NCI-H460 (cell line): Measurements from ENCODE around the gene ANKRD44. TPM values are rescaled to one million over a fixed set of nuclear protein-coding genes. Genes with fewer than 3 reads are reported as not detected.
"Not testable (repeated sequence)": the region's sequence is repeated elsewhere in the genome, so short reads cannot be mapped to it uniquely, and the experiment has no call there.

Experiments used
- DNase-seq: peaks from one replicate; pipeline ENCODE4 v3.0.0-alpha.2; 2016; ENCODE audit warnings: low read depth; ENCODE audit errors: extremely low read depth
- total RNA-seq: library from RNA; depleted of rRNA; stranded (reverse); fragments of >200 nt; shearing (Covaris generic); gene quantifications from 2 replicates; pipeline ENCODE4 v1.2.3, GENCODE V29; 2014

The ANKRD44 gene
- total RNA-seq, 1 experiment from 2014 or later: 20.8 TPM

- DNase-seq: no peak
These were observed 16.3 kb downstream of the ANKRD44 start for GRCh38 chr2:197294260-197294659.

DNA sequence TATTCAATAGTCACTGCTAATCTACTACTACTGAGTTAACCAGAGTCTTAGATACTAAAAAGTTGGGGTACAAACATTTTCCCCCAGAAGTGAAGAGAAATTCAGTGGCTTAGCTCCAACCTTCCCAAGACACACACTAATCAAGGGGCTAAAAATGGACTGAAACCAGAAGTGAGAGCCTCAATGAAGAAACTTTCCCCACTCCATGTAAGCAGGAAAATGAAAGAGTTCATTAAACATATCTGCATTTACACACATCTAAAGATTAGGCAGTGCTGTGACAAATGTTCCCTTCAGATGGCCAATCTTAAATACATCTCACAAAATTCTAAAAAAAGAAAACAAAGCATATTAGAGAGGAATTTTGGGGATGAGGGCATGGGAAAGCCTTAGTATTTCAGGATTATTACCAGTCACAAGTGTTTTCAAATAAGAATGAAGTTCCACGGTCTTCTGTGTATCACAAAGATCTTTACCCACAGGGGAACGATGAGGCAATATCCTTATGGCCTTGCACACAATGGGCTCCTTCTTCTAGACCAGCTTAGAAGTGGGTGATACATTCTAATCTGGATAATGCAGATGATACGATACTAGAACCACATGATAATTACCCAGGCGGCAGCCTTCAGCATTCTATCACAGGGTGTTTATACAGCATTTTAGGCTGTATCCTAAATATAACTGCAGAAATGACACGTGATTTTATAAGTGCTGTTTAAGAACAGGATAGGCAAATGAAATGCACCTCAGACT, 17.1 kb downstream of the ANKRD44 start:
- peak; percentile 65 for DNase-seq

GRCh38 chr2:197292619-197293018, 18.0 kb downstream of the ANKRD44 start:
- no peak for DNase-seq

DNA sequence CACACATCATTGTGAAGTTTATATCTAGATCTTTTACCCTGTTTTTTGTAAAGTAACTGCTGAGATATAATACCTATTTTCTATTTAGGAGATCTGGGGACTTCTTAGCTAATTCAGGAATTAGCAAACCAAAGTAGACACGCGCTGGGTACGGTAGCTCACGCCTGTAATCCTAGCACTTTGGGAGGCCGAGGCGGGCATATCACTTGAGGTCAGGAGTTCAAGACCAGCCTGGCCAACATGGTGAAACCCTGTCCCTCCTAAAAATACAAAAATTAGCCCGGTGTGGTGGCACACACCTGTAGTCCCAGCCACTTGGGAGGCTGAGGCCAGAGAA, 23.0 kb downstream of the ANKRD44 start:
- DNase-seq: not testable (repeated sequence)

GRCh38 chr2:197286805-197287595, 23.6 kb downstream of the ANKRD44 start:
- DNase-seq: peak; percentile 91

DNA sequence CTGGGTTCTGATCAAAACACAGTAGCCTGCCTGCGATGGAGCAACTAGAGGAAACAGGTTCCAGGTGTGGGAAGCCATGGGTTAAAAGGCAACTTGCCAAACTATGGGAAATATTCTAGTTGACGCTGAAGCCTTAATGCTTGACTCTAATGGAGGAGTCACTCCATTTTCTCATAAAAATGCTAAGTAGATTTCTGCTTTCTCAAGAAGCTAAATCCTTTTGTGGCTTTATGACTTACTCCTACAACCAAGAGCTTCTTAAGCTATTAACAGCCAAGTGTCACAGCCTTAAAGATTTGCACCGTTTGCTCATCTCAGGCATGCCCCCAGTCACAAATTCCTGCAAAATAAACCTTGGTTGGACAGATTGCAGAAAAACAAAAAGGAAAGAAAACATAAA, 25.2 kb downstream of the ANKRD44 start:
- no peak for DNase-seq

- no peak for DNase-seq
These were observed 25.6 kb downstream of the ANKRD44 start for GRCh38 chr2:197284956-197285355.

DNA sequence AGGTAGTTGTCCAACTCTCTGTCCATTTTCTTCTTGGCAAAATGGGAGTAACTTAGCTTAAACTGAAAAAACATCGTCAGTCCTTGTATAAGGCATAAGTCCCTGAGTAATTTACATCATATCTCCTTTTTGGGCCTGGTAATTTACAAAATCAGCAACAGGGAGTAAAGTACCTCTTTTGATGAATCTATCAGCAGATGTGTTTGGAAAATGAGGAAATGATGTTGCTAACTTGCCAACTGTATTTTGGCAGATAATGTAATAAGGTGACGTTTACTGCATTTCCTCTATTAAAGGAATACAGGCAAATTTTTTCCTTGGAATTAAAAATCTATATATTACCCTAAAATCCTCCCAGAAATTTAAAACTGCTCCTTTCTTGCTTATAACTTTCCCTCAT, 29.2 kb downstream of the ANKRD44 start:
- no peak for DNase-seq

GRCh38 chr2:197280015-197280702, 30.4 kb downstream of the ANKRD44 start:
- no peak for DNase-seq

- DNase-seq: no peak
These were observed 31.5 kb downstream of the ANKRD44 start for GRCh38 chr2:197278799-197279763.

DNA sequence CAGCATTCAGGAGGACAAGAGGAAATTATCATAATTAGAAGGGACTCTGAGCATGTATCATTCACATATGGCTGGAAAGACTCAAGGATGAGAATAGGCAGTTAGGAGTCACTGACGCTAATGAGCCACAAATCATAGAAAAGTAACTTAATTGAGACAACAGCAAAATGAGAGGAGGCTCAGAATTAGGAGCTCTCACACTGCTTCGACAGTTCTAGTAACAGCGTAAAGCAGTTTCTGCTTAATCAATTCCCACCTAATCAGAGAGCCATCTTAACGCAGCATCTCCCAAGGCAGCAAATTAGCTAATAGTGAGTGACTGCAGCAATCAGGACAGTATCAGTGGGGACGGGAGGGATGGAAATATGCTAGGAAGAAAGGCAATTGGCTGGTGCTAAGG, 32.8 kb downstream of the ANKRD44 start:
- DNase-seq: no peak

DNA sequence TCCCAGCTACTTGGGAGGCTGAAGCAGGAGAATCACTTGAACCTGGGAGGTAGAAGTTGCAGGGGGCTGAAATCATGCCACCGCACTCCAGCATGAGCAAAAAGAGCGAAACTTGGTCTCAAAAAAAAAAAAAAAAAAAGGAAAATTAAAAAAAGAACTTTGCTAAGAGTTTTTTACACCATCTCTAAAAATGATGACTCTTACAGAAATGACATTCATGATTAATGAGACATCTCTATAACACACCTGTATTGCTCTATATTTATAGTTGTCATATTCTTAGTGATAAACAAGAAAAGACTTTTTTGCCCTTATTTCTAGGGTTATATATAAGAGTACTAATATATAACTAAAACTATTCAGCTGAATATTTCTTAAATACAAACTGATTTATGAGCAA, 34.4 kb downstream of the ANKRD44 start:
- DNase-seq: no peak

- no peak for DNase-seq
These were observed 35.6 kb downstream of the ANKRD44 start for GRCh38 chr2:197274937-197275336.

DNA sequence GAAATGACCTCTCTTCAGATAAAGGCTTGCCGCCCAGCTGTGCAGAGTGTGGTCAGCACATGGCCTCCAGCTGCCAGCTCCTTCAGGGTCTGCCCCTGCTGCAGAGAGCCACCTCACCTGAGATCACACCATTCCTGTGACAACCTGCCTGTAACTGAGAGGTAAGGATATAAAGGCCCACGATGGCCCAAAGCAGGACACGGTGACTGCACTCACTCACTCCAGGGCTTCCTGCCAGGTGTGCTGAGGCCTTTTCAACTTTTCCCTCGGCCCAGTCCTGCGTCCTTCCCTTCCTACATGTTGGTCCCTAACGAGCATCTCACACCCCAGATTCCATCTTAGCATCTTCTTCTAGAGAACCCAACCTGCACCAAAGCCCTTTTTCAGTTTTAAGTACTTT, 36.2 kb downstream of the ANKRD44 start:
- no peak for DNase-seq

DNA sequence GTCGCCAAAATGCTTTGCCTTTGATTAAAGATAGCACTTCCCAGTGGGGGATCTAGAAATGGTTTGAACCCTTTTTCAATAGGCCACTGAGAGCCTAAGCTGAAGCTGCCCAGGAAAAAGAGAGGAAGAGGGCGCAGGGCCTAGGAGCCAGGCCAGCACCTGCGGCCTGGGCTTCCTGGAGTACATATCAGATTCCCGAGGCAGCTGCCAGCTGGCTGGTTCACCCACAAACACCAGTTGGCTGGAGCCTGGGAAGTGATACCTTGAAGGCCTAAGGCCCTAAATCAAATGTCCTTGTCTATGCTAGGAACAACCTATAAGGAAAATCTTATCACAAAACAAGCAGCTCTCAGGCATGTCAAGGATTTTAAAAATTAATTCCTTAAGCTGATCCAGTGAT, 37.1 kb downstream of the ANKRD44 start:
- DNase-seq: no peak

GRCh38 chr2:197270601-197271000, 40.0 kb downstream of the ANKRD44 start:
- DNase-seq: no peak

- DNase-seq: no peak
These were observed 40.8 kb downstream of the ANKRD44 start for GRCh38 chr2:197269815-197270214.

DNA sequence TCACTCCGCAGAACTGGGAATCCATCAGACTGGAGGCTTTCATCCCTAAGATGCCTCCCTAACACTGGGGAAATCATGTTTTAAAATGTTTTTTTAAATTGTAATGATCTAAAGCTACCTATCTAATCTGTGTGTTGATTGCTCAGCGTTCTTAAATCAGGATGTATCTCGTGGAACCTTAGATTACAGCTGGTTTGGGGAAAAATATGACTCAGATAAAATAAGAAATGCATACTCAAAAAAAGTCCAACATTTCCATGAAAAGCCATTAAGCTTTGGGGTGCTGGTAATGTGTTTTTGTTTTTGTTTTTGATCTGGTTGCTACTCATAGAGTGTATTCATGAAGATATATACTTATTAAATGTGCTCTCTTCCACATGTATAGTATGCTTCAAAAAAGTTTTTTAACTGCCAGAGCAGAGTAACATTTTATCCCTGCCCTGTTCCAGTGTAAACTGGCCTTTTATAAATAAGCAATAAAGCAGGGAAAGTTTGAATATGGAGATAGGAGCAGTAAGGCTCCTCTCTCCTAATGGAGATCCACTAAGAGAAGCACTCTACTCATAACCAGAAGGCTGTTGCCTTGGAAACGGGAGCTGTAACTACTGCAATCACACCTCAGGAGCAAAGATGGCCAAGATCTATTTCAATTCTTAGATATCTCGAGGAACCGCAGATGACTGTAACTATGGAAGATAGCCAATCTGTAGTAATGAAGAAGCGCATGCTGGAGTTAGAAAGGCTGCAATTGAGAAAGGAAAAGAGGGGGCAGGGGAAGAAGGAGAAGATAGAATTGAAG, 41.6 kb downstream of the ANKRD44 start:
- no peak for DNase-seq

DNA sequence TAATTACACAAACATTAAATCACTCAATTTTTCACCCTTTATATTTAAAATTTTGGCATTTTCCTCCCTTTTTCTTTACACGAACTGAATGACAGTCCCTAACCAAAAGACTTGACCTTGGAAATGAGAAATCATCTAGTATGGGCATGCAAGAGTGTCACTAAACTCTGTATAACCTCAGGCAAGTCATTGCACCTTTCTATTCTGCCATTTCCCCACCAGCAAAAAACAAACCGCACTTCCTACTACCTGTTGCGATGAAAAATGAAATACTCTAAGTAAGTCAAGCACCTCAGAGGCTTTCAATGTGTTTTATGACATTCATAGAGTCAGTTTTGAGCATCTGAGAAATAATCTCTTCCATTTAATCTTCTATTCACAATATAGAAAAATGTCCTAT, 44.1 kb downstream of the ANKRD44 start:
- DNase-seq: no peak

GRCh38 chr2:197265924-197266323, 44.7 kb downstream of the ANKRD44 start:
- no peak for DNase-seq
